Choroid plexus epithelial cell (primary cell): ENCODE measurements around the gene TBC1D14.

Experiments used
- DNase-seq: peaks from one replicate; pipeline ENCODE4 v3.0.0-alpha.2; 2010; ENCODE audit warnings: low read depth
- H3K4me3 ChIP-seq: 2 replicates; pipeline ENCODE4 v1.5.1; 2011; ENCODE audit warnings: low read depth, mild to moderate bottlenecking, control low read depth, low read length, moderate library complexity
- TF ChIP-seq, protein P1 (sequence below): conservative IDR thresholded peaks from 2 replicates; pipeline ENCODE4 v1.5.1; 2011; ENCODE audit warnings: low read depth, mild to moderate bottlenecking, control low read depth, inconsistent platforms, low read length, moderate library complexity

TBC1D14 gene

DNA sequence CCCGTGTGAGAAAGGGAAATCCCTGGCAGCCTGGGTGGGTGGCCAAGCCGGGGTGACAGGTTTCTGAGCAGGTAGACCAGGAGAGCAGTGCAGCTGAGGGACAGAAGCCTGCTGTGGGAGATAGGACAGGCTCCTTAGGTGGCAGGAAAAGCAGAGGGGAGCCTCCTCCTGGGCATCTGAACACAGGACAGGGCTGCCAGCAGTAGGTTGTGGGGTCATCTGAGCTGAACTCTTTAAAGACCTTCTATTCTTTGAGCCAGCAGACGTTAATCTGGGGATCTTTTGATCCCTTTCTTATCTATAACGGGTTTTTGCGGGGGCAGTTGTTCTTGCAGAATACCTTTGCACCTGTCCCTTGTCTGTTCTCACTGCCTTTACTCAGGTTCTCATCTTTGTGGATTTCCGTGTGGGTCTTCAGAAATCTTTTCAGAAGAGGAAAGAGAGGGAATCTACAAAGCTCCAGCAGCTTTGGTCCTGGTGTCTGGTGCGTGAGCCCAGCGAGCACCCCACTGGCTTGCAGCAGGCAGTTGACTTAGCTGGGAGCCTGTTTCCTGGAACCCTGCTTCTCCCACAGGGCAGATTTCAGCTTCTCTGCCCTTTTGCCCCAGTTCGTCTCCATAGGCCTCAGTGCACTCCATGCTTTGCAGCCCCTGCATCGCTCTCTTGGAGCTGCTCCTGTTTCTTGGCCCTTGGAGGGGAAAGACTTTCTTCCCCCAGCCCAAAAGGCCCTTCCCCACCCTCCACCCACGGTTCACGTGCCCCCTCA lies 97.7 kb downstream of the TBC1D14 start:
- TF ChIP-seq, protein P1, sequence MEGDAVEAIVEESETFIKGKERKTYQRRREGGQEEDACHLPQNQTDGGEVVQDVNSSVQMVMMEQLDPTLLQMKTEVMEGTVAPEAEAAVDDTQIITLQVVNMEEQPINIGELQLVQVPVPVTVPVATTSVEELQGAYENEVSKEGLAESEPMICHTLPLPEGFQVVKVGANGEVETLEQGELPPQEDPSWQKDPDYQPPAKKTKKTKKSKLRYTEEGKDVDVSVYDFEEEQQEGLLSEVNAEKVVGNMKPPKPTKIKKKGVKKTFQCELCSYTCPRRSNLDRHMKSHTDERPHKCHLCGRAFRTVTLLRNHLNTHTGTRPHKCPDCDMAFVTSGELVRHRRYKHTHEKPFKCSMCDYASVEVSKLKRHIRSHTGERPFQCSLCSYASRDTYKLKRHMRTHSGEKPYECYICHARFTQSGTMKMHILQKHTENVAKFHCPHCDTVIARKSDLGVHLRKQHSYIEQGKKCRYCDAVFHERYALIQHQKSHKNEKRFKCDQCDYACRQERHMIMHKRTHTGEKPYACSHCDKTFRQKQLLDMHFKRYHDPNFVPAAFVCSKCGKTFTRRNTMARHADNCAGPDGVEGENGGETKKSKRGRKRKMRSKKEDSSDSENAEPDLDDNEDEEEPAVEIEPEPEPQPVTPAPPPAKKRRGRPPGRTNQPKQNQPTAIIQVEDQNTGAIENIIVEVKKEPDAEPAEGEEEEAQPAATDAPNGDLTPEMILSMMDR, result no peak
- no peak for DNase-seq
- no peak overlapping the region for H3K4me3 ChIP-seq

DNA sequence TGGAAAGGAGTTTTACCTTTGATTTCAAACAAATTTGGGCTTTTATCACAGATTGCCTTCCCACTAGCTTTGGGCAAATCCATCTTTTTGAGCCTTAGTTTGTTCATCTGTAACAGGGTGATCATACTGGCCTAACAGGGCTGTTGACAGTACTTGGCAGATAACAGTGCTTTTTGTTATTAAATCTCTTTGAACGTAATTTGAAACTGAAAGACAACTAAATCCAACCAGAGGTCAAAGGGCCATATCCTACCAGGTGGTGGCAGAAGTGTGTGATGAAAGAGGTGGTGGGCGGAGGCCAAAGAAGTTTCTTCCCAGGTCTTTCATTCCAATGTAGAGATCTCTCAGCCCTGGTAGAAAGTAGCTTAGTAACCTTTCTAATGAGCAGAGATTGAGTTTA lies 98.3 kb downstream of the TBC1D14 start:
- TF ChIP-seq, protein P1, result no peak
- peak; percentile 62 for DNase-seq
- H3K4me3 ChIP-seq, result no peak overlapping the region

DNA sequence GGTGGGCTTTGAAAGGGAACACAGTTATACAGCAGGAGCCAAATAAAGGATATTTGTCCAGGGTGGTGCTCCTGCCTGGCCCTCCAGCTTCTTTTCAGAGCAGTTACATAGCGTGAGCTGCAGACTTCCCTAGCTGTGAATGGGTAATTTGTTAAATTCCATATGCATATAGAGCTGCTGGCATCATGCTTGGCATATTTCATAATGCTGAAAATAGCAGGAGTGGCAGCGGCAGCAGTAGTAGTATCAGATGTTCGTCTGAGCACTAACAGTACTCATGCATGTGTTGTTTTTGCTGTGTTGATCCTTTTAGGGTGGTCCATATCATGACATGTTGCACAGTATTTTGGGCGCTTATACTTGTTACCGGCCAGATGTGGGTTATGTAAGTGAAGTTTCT lies 99.9 kb downstream of the TBC1D14 start:
- DNase-seq, result no peak
- H3K4me3 ChIP-seq, result no peak overlapping the region
- TF ChIP-seq, protein P1, result no peak

DNA sequence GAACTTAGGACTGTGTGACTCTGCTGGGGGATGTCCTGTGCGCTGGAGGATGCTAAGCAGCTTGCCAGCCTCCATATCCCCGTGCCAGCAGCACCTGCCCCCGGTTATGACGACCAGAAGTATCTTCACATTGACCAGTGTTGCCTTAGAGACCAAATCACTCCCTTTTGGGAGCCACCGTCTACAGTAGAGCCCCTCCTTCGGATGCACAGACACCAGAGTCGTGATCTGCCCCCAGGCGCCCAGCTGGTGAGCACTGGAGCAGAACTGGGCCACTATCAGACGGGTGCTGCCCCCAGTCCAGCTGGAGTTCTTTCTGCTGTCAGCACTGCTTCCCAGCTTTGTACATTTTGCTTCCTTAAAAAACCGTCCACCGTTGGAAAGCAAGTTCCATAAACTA lies 103.5 kb downstream of the TBC1D14 start:
- no peak for DNase-seq
- TF ChIP-seq, protein P1, result no peak
- no peak overlapping the region for H3K4me3 ChIP-seq

DNA sequence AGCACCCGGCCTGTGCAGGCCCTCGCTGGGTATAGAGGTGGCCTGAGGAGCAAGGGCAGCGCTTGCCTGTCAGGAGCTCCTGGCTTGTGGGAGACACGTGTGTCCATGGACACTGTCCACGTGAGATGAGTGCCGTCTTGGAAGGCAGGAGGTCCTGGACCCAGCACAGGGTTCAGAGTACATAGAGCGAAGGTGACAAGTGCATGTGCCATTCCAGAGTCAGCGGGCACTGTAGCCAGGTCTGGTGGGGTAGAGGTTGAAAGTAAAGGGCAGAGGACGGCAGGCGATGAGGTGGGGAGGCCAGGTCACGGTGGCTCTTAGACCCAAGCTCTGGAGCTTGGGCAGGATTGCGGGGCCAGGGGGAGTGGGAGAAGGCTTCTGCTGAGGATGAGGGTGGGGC lies 105.2 kb downstream of the TBC1D14 start:
- H3K4me3 ChIP-seq, result no peak overlapping the region
- DNase-seq, result no peak
- TF ChIP-seq, protein P1, result no peak

DNA sequence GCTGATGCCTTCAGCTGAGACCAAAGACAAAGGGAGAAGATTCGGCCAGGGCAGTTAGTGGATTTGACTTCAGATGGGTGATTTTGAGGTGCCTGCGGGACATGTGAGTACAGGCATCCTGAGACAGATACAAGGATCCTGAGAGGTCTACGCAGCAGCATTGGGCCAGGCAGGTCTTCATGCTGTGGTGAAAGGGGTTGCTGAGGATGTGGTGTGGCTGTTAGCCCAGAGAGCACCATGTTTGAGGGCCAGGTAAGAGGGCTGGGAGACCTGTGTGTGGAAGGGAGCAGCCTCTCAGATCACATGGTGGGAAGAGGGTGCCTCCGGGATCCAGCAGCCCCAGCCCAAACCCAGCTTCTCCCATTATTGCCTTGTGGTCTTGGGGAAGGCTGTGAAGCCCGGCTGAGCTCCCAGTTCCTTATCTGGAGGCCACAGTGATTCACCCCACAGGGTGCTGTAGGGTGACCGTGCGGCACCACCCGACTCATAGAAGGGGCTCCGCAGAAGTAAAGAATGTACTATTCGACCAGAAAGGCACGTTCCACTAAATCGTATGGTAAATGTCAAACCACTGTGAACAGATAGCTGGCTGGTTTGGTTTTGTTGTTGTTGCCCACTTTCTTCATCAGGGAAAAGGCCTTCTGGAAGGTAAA lies 105.9 kb downstream of the TBC1D14 start:
- TF ChIP-seq, protein P1, result no peak
- DNase-seq, result no peak
- H3K4me3 ChIP-seq, result no peak overlapping the region

DNA sequence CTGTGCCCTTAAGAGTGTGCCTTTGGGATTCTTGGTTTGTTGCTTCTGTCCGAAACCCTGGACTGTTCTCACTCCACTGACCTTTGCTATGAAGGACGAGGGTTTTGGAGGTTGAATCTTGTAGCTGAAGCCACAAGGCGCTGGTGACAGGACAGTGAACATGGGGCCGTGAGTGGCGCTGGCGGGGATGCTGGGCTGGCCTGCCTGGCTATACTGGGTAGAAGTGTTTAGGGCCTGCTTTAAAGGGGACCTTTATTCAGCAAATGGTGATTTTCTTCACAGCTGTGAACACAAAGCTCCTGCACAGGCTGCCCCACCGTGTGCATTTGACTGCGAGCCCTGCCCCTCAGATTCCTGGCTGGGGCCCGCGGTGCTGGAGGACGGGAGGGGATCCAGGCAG lies 106.5 kb downstream of the TBC1D14 start:
- no peak overlapping the region for H3K4me3 ChIP-seq
- no peak for DNase-seq
- TF ChIP-seq, protein P1, result no peak
